Aorta (tissue), 5 donors: ENCODE data around the gene PHF20. TPM values are rescaled to one million over a fixed set of nuclear protein-coding genes. Genes with fewer than 3 reads are reported as not detected.
"Not testable (repeated sequence)": the region's sequence is repeated elsewhere in the genome, so short reads cannot be mapped to it uniquely, and the experiment has no call there.

ENCODE experiments used
- ATAC-seq: fragments of 200-7000 bp; cut with Tn5 transposase; one replicate; pipeline ENCODE4 v1.9.1; 2022; ENCODE audit warnings: moderate library complexity; ENCODE audit not compliant: low FRiP score
- DNase-seq, 2 donors: peaks; one replicate each; pipeline ENCODE4 v3.0.0-alpha.2; 2020
- H3K27ac ChIP-seq, 2 donors: one replicate each; pipeline ENCODE4 v1.5.1; 2013; ENCODE audit warnings: low read length in 2 of 2, mild to moderate bottlenecking in 2 of 2, moderate library complexity in 2 of 2, control low read depth in 1 of 2, inconsistent platforms in 1 of 2, low read depth in 1 of 2
- H3K27me3 ChIP-seq, 2 donors: one replicate each; pipeline ENCODE4 v1.6.1; 2013; ENCODE audit warnings: control low read depth in 1 of 2, low read length in 1 of 2, mild to moderate bottlenecking in 1 of 2, moderate library complexity in 1 of 2; ENCODE audit not compliant: insufficient read depth in 2 of 2, control insufficient read depth in 1 of 2
- H3K36me3 ChIP-seq, 2 donors: one replicate each; pipeline ENCODE4 v1.6.1; 2013; ENCODE audit warnings: control low read depth in 1 of 2, low read length in 1 of 2, mild to moderate bottlenecking in 1 of 2; ENCODE audit not compliant: insufficient read depth in 2 of 2, control insufficient read depth in 1 of 2
- H3K4me1 ChIP-seq, 2 donors: one replicate each; pipeline ENCODE4 v1.6.1; 2013; ENCODE audit warnings: low read length in 2 of 2, control low read depth in 1 of 2, mild to moderate bottlenecking in 1 of 2, moderate library complexity in 1 of 2; ENCODE audit not compliant: insufficient read depth in 2 of 2, control insufficient read depth in 1 of 2
- H3K4me3 ChIP-seq, 2 donors: one replicate each; pipeline ENCODE4 v1.5.1; 2013; ENCODE audit warnings: low read length in 2 of 2, control low read depth in 1 of 2, mild to moderate bottlenecking in 1 of 2
- H3K9me3 ChIP-seq: one replicate; pipeline ENCODE4 v1.6.1; 2013; ENCODE audit warnings: mild to moderate bottlenecking, low read length; ENCODE audit not compliant: control insufficient read depth
- WGBS, 2 donors: extraction: QIAGEN DNeasy Blood & Tissue Kit; methylation state at CpG; one replicate each; pipeline ENCODE4 v1.1.7; 2013; 5-methylcytosine and 5-hydroxymethylcytosine counted together
- intact Hi-C, 2 donors: fragments of 100-400 bp; cut with DNase I; formaldehyde crosslinking; loops; one replicate each; pipeline versions ENCODE4 v1.14.2 to v1.15.0; 2022
- polyA plus RNA-seq, 2 donors: library from polyadenylated mRNA; stranded (reverse); fragments of 200-250 nt; gene quantifications; one replicate each; pipeline ENCODE4 v1.2.3, GENCODE V29; 2013
- total RNA-seq, 2 donors: library from RNA; stranded (reverse); fragmentation: NEBNext Ultra II Directional; extraction: Animal tissue kit (Norgen Biotek cat#: 25700); gene quantifications; one replicate each; pipeline ENCODE4 v1.2.1, GENCODE V29; 2021
- donor health status: healthy with polysubstance abuse.
- donor health status: Bipolar disorder and iron deficiency.
- donor health status: DM: no; HTN: no; CAD: no.
- donor health status: DM: no; HTN: no; CAD: no.
- donor health status: DM: yes; HTN: yes; CAD: no.

Gene PHF20
- total and polyA plus RNA-seq, 4 donors, result 17.1 to 64.4 (median 40.8) TPM

DNA sequence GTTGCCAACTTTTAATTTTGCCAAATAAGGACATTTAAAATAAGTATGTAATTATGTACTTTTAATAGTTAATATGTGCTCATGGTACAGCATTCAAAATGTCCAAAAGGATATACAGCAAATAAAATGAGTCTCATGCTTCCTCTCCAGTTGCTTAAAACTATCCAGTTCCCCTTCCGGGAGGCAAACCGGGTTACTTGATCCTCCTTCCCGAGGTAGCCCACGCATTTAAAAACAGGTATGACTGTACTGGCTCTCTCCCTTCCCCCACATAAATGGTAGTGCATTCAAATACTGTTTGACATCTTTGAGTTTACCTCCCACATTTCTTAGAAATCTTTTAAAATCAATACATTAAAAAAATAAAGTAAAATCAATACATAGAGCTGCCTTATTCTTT lies 66.4 kb downstream of the PHF20 start:
- intact Hi-C loops, result no loop called here
- Histone ChIP-seq H3K36me3 (peaks cover 0 to 3% of the 10 kb centered on the region in 2 donors), H3K4me3 (no peak overlapping the region), H3K27ac (no peak overlapping the region), H3K27me3 (no peaks in the 10 kb centered on the region), H3K4me1 (no peaks in the 10 kb centered on the region), H3K9me3 (no peaks in the 10 kb centered on the region)
- WGBS, 2 donors, result 90 to 93% methylated on average over 4 of the region's 4 CpGs
- ATAC-seq, result no peak
- no peak for DNase-seq

DNA sequence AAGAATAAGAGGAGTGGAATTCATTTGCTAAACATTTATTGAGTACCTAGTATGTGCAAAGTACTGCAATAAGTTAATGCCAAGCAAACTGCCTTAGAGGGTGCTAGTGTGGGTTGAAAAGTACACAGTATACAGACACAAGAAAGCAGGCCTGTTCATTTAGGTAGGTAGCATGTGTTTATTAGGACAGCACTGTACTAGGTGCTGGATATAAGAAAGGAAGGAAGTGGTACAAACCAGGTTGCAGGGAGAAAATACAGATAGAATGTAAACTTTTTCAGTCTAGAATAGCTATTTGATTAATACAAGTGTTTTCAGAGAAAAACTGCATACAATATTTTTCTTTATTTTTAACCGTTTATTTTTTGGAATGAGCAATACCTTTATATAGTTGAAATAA lies 68.1 kb downstream of the PHF20 start:
- intact Hi-C loops, result no loop called here
- ATAC-seq, result no peak
- peaks cover 0 to 3% of the 10 kb centered on the region in 2 donors for H3K36me3 ChIP-seq
- 95 to 100% methylated on average over 1 of the region's 1 CpG for WGBS, 2 donors
- no peaks in the 10 kb centered on the region for H3K27me3 ChIP-seq
- H3K4me3 ChIP-seq, result no peak overlapping the region
- H3K9me3 ChIP-seq, result no peaks in the 10 kb centered on the region
- no peak for DNase-seq
- H3K4me1 ChIP-seq, result no peaks in the 10 kb centered on the region
- H3K27ac ChIP-seq, result no peak overlapping the region

DNA sequence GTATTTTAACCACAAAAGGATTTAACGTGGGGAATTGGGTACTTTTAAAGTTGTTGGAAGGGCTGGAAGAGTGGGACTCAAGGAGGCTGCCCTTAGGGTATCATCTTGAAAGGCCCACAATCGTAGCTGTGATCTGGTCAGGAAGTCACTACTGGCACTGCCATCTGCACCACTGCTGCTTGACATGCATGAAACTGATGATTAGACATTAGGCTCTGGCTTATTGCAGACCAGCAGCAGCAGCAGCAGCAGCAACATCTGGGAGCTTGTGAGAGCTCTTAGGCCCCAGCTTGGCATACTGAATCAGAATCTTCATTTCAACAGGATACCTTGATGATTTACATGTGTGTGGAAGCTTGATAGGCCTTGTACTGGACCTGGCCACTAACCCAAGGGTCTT lies 68.6 kb downstream of the PHF20 start:
- H3K4me3 ChIP-seq, result no peak overlapping the region
- H3K4me1 ChIP-seq, result no peaks in the 10 kb centered on the region
- ATAC-seq (no peak), DNase-seq (no peak)
- H3K27ac ChIP-seq, result no peak overlapping the region
- no peaks in the 10 kb centered on the region for H3K27me3 ChIP-seq
- intact Hi-C loops, result no loop called here
- peaks cover 0 to 3% of the 10 kb centered on the region in 2 donors for H3K36me3 ChIP-seq
- 82 to 88% methylated on average over 2 of the region's 2 CpGs for WGBS, 2 donors
- no peaks in the 10 kb centered on the region for H3K9me3 ChIP-seq

DNA sequence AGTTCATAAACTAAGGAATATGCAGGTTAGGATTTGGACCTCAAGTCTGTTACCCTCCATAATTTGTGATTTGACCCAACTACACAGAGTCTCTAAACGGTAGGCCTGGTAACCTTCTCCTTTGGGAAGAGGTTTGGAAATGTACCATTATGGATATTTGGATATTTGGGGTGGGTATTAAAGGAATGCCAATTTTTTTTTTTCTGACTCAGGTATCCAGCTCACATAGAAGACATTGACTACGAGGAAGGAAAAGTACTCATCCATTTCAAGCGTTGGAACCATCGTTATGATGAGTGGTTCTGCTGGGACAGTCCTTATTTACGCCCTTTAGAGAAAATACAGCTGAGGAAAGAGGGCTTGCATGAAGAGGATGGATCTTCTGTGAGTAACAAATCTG lies 70.5 kb downstream of the PHF20 start:
- Histone ChIP-seq H3K27ac (no peak overlapping the region), H3K4me3 (no peak overlapping the region), H3K4me1 (no peaks in the 10 kb centered on the region), H3K27me3 (no peaks in the 10 kb centered on the region), H3K36me3 (peaks cover 0 to 3% of the 10 kb centered on the region in 2 donors), H3K9me3 (no peaks in the 10 kb centered on the region)
- intact Hi-C loops, result no loop called here
- no peak for DNase-seq
- WGBS, 2 donors, result 98% methylated on average over 5 of the region's 5 CpGs
- no peak for ATAC-seq

DNA sequence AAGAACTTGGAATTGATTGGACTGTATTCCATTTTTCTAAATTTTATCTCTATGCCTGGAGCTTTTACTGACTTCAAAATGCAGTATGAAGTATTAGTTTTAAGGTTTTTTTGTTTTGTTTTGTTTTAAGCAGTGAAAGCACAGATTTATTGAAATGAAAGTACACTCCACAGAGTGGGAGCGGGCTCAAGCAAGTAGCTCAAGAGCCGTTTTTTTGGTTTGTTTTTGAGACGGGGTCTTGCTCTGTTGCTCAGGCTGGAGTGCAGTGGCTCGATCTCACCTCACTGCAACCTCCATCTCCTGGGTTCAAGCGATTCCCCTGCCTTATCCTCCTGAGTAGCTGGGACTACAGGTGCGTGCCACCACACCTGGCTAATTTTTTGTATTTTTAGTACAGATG lies 72.1 kb downstream of the PHF20 start:
- DNase-seq, ATAC-seq, H3K36me3 ChIP-seq, H3K4me3 ChIP-seq, intact Hi-C loops, H3K27me3 ChIP-seq, H3K4me1 ChIP-seq, H3K9me3 ChIP-seq, H3K27ac ChIP-seq: not testable (repeated sequence)
- 92 to 98% methylated on average over 6 of the region's 6 CpGs for WGBS, 2 donors

DNA sequence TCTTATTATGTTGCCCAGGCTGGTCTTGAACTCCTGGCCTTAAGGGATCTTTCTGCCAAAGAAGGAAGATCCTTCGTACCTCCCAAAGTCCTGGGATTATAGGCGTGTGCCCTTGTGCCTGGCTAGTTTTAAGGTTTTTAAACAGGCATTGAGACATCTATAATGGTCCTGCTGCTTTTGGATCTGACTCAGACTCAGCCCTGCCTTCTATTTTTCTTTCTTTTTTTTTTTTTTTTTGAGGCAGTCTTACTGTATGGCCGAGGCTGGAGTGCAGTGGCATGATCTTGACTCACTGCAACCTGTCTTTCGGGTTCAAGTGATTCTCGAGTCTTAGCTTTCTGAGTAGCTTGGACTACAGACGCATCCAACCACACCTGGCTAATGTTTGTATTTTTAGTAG lies 73.7 kb downstream of the PHF20 start:
- H3K4me3 ChIP-seq, result no peak overlapping the region
- no peak for ATAC-seq
- peaks cover 0 to 3% of the 10 kb centered on the region in 2 donors for H3K36me3 ChIP-seq
- intact Hi-C loops, result no loop called here
- 38 to 43% methylated on average over 6 of the region's 6 CpGs for WGBS, 2 donors
- no peak for DNase-seq
- H3K4me1 ChIP-seq, result peaks cover 0 to 2% of the 10 kb centered on the region in 2 donors
- no peaks in the 10 kb centered on the region for H3K27me3 ChIP-seq
- H3K9me3 ChIP-seq, result no peaks in the 10 kb centered on the region
- no peak overlapping the region for H3K27ac ChIP-seq

DNA sequence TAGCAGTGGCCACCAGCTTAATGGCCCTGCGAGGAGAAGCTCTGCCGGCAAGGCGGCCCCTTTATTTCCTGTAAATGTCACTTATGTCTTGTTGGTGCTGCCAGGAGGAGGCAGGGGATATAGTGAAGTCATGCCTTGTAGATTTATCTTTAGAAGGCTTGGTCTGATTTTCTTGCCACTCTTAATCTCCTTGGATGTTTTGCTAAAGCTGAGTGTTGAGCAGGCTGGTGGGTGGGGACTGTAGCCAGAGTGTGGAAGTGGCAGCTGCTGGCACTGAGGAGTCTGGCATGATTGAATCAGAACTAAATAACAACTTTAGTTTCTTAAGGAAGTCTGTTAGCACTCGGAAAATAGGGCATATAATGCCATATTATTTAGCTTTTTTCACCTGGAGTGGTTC lies 77.9 kb downstream of the PHF20 start:
- no peaks in the 10 kb centered on the region for H3K27me3 ChIP-seq
- peak overlapping the region; percentile 7 to 69 for H3K27ac ChIP-seq
- no peak overlapping the region for H3K4me3 ChIP-seq
- ATAC-seq (no peak), DNase-seq (peak in 1 of 2 donors; percentile 56)
- WGBS, 2 donors, result 2 to 6% methylated on average over 4 of the region's 4 CpGs
- no peaks in the 10 kb centered on the region for H3K9me3 ChIP-seq
- peaks cover 2 to 3% of the 10 kb centered on the region in 2 donors for H3K36me3 ChIP-seq
- peaks cover 0 to 2% of the 10 kb centered on the region in 2 donors for H3K4me1 ChIP-seq
- intact Hi-C loops, result no loop called here

DNA sequence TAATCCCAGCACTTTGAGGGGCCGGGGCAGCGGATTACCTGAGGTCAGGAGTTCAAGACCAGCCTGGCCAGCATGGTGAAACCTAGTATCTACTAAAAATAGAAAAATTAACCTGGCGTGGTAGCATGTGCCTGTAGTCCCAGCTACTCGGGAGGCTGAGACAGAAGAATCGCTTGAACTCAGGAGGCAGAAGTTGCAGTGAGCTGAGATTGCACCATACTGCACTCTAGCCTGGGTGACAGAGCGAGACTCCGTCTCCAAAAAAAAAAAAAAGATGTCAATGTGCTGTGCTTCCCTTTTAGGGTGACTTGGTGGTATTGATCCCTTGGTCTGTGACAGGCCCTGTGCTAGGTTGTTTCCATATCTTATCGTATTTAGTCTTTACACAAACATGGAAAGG lies 79.8 kb downstream of the PHF20 start:
- H3K27me3 ChIP-seq, H3K4me3 ChIP-seq, intact Hi-C loops, H3K4me1 ChIP-seq, ATAC-seq, DNase-seq, H3K9me3 ChIP-seq, H3K27ac ChIP-seq, H3K36me3 ChIP-seq: not testable (repeated sequence)
- WGBS, 2 donors, result 95 to 97% methylated on average over 8 of the region's 8 CpGs

DNA sequence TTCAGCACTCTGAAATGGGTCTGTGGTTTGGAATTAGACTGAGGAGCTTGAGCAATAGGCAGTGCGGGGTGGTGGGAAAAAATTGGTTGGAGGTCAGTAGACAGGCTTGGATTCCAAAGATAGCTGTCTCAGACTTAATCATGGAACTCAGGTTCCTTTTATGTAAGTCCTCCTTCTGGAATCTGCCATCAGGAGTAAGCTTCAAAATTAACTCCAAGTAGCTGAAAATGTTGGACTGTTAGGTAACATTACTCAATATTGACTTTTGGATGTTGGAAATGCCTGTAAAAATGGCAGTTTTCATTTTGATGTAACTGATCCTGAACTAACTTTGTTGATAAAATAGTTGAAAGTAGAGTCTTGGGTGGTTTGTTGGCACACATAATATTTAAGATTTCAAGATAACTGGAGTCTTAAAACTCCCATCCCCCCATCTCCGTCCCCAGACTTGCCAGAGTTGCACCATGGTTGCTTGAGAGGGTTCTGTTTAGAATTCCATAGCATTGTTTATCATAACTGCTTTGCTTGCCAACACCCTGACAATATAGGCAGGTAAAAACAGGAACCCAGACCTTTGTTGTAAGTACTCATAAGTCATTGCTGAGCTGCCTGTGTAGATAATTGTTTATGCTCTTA lies 83.0 kb downstream of the PHF20 start:
- whole genome bisulfite sequencing, 2 donors, result 96 to 98% methylated on average over 2 of the region's 2 CpGs
- Histone ChIP-seq H3K36me3 (peaks cover 2 to 3% of the 10 kb centered on the region in 2 donors), H3K27me3 (no peaks in the 10 kb centered on the region), H3K4me1 (peaks cover 0 to 2% of the 10 kb centered on the region in 2 donors), H3K9me3 (no peaks in the 10 kb centered on the region), H3K27ac (no peak overlapping the region), H3K4me3 (no peak overlapping the region)
- ATAC-seq (no peak), DNase-seq (no peak)
- intact Hi-C loops, result no loop called here
